OCI-M2 (cell line): ENCODE results near the gene BBLN.

Experiments
- DNase-seq: peaks from one replicate; lab custom pipeline; 2025; ENCODE audit not compliant: unreplicated experiment; lab: John Stamatoyannopoulos, UW

Gene BBLN

GRCh38 chr9:128188209-128188608, 28.1 kb downstream of the BBLN start:
- no peak for DNase-seq

- DNase-seq, result no peak
Measured at GRCh38 chr9:128190013-128190412, 29.9 kb downstream of the BBLN start.

GRCh38 chr9:128190516-128191405, 30.7 kb downstream of the BBLN start:
- no peak for DNase-seq

- no peak for DNase-seq
Measured at GRCh38 chr9:128191406-128192046, 31.5 kb downstream of the BBLN start, which contains the start of gene CIZ1. CIZ1 (minus strand) TSS chr9:128191572; CDS start chr9:128190857, 715 bp downstream.

- DNase-seq, result no peak
Measured at GRCh38 chr9:128192601-128193371, 32.7 kb downstream of the BBLN start.

- DNase-seq, result no peak
Measured at GRCh38 chr9:128193469-128194096, 33.5 kb downstream of the BBLN start.

GRCh38 chr9:128201441-128202369, 41.6 kb downstream of the BBLN start:
- DNase-seq, result no peak

- no peak for DNase-seq
Measured at GRCh38 chr9:128202648-128203023, 42.6 kb downstream of the BBLN start.

- no peak for DNase-seq
Measured at GRCh38 chr9:128203024-128203706, 43.1 kb downstream of the BBLN start, which contains the start of gene DNM1. DNM1 (plus strand) TSS chr9:128203379; CDS start chr9:128203471, 92 bp downstream.

GRCh38 chr9:128203707-128204551, 43.9 kb downstream of the BBLN start:
- DNase-seq, result no peak

GRCh38 chr9:128204858-128205257, 44.8 kb downstream of the BBLN start:
- DNase-seq, result no peak

GRCh38 chr9:128205296-128205944, 45.4 kb downstream of the BBLN start:
- no peak for DNase-seq

GRCh38 chr9:128206484-128206883, 46.4 kb downstream of the BBLN start:
- no peak for DNase-seq

GRCh38 chr9:128206916-128207910, 47.1 kb downstream of the BBLN start:
- DNase-seq, result no peak

GRCh38 chr9:128208386-128208785, 48.3 kb downstream of the BBLN start:
- DNase-seq, result no peak

GRCh38 chr9:128208946-128209669, 49.0 kb downstream of the BBLN start:
- DNase-seq, result no peak
